ENCODE data around the gene PTMS. TPM values are rescaled to one million over a fixed set of nuclear protein-coding genes. Genes with fewer than 3 reads are reported as not detected.
"Not testable (repeated sequence)": the region's sequence is repeated elsewhere in the genome, so short reads cannot be mapped to it uniquely, and the experiment has no call there.

Gene PTMS, protein sequence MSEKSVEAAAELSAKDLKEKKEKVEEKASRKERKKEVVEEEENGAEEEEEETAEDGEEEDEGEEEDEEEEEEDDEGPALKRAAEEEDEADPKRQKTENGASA
- total RNA-seq, result 62.4 TPM
- polyA plus RNA-seq, result 619 TPM

DNA sequence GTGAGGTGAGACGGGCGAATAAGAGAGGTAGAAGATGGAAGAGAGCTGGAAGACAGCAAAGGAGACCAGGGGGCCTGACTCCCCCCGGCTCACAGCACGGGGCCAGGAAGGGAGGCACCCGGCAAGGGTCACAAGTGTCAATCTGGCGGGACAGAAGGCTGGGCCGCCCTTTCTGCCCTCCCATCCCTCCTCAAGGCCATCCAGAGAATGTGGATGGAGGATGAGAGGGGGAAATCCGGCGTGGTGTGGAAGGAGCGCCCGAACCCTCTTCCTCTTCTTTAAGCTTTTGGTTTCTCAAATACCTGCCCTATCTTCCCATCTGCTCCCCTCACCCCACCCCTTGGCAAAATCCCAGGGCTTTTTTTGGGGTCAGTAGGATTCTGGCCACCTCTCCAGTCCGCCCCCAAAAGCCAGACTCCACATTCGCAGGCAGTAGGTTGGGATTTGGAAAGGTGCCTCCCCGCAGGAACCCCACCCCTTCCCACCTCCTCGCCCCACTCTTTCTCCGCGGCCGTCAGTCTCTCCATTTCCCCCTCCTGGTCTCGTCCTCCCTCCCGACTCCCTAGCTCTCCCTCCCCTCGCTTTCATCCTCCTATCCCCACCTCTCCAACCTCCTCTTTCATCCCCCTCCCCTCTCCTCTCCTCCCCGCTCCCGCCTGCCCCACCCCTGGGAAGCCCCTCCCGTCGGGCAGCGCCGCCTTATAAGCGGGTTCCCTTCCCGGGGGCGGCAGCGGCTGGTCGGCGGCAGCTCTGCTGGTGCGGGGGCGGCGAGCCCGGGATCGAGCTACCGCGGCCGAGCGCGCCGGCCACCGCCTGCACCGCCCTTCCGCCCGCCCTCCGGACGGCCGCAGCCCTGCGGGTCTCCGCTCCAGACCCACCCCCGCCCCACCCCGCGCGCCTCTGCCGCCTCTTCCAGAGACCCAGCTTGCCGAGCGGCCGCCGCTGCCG is at the start of gene PTMS:
TSS of gene PTMS (plus strand) at position 730 of the 948 bp plus-strand sequence. CDS start 343 bp downstream, outside the sequence.
- peak within 1 kb of the TSS; percentile 89 for H3K4me3 ChIP-seq (ENCODE audit: low read depth, low read length)
- peak within 1 kb of the TSS; percentile 89 for H3K27ac ChIP-seq (ENCODE audit: low read depth)
- DNase-seq (ENCODE audit: extremely low spot score), result peak; percentile 91
- H3K36me3 ChIP-seq (ENCODE audit: insufficient read depth), result no peaks in the 10 kb centered on the region
- 4% methylated on average over 63 of the region's 63 CpGs for WGBS
- no peaks in the 10 kb centered on the region for H3K4me1 ChIP-seq (ENCODE audit: insufficient read depth)

DNA sequence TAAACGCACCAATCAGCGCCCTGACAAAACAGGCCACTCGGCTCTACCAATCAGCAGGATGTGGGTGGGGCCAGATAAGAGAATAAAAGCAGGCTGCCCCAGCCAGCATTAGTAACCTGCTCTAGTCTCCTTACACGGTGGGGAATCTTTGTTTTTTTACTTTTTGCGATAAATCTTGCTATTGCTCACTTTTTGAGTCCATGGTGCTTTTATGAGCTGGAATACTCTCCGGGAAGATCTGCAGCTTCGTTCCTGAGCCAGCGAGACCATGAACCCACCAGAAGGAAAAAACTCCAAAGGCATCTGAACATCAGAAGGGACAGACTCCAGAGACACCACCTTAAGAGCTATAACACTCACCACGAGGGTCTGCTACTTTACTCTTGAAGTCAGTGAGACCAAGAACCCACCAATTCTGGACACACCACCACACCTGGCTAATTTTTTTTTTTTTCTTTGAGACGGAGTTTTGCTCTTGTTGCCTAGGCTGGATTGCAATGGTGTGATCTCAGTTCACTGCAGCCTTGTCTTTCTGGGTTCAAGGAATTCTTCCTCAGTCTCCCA is 49.2 kb upstream of the PTMS start:
- DNase-seq (ENCODE audit: extremely low spot score), result no peak
- WGBS, result 77% methylated on average over 8 of the region's 10 CpGs
- H3K4me1 ChIP-seq (ENCODE audit: insufficient read depth), result no peaks in the 10 kb centered on the region
- no peak overlapping the region for H3K27ac ChIP-seq (ENCODE audit: low read depth)
- no peak overlapping the region for H3K4me3 ChIP-seq (ENCODE audit: low read depth, low read length)
- H3K36me3 ChIP-seq (ENCODE audit: insufficient read depth), result peaks cover 2% of the 10 kb centered on the region

DNA sequence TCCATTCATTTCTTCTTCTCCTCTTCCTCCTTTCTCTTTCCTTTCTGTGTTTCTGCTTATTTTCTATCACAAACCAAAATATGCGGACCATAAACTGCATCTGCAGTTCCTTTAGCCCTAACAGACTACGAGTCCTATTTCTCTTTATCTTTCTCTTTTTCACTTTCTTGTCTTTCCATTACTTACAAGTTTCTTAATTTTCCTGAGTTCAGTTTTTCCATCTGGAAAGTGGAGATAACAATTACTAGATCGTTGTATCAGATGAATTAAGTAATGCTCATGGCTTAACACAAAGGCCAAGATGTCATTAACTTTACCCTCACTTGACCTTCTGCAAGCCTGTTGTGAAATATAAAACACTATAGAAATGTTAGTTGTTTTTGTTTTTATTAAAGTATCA is 43.3 kb upstream of the PTMS start:
- Histone ChIP-seq H3K27ac (ENCODE audit: low read depth) (no peak overlapping the region), H3K4me1 (ENCODE audit: insufficient read depth) (no peaks in the 10 kb centered on the region), H3K4me3 (ENCODE audit: low read depth, low read length) (no peak overlapping the region), H3K36me3 (ENCODE audit: insufficient read depth) (peaks cover 2% of the 10 kb centered on the region)
- 77% methylated on average over 3 of the region's 3 CpGs for WGBS
- DNase-seq (ENCODE audit: extremely low spot score), result no peak

DNA sequence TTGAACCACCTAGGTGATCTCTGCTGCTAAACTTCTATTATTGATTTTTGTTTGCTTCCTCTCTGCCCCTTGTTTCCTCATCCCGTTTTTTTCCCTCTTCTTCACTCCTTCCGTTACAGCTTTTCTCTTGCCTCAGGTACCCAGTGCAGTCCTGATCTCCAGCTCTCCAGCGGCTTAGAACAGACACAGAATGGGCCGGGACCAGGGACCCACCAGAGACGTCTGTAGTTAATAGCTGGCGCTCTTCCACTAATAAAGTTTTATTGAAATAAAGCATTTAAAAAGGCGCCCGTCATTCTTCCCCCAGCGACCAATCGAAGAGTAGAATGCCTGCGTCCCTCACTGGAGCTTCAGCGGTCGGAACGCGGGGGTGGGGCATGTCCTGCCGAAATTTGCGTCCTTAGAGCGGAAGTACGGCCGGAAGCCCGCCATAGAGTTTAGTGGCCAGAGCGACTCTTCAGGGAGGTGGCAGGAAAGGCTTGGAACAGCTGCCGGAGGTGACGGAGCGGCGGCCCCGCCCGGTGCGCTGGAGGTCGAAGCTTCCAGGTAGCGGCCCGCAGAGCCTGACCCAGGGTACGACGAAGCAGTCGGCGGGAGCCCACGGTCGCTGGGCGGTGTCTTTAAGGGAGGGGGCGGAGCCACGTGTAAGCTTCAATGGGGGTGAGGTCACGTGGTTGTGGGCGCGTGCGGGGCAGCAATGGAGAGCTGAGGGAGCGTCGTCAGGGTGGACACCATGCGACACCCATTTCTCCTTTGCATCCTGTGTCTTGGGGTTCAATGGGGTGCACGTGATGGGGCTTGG is 42.4 kb upstream of the PTMS start, which contains the start of gene COPS7A:
TSS of gene COPS7A (plus strand) at position 440 of the 802 bp plus-strand sequence. CDS start 611 bp downstream, outside the sequence.
- H3K36me3 ChIP-seq (ENCODE audit: insufficient read depth), result no peaks in the 10 kb centered on the region
- peak within 1 kb of the TSS; percentile 57 for H3K4me3 ChIP-seq (ENCODE audit: low read depth, low read length)
- no peaks in the 10 kb centered on the region for H3K4me1 ChIP-seq (ENCODE audit: insufficient read depth)
- H3K27ac ChIP-seq (ENCODE audit: low read depth), result peak within 1 kb of the TSS; percentile 75
- DNase-seq (ENCODE audit: extremely low spot score), result peak; percentile 96
- WGBS, result under 1% methylated on average over 49 of the region's 49 CpGs

DNA sequence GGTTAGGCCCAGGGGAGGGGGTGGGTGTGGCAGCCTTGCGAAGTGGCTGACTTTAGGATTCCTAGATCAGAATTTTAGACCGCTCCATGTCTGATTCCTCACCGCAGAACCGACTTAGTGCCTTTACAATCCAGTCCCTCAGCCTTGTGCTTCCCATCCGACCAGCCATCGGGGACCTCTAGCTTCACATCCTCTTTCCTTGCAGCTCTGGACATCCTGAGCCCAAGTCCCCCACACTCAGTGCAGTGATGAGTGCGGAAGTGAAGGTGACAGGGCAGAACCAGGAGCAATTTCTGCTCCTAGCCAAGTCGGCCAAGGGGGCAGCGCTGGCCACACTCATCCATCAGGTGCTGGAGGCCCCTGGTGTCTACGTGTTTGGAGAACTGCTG is 41.8 kb upstream of the PTMS start:
- Histone ChIP-seq H3K4me1 (ENCODE audit: insufficient read depth) (no peaks in the 10 kb centered on the region), H3K4me3 (ENCODE audit: low read depth, low read length) (peak overlapping the region; percentile 57), H3K36me3 (ENCODE audit: insufficient read depth) (no peaks in the 10 kb centered on the region), H3K27ac (ENCODE audit: low read depth) (peak overlapping the region; percentile 70)
- no peak for DNase-seq (ENCODE audit: extremely low spot score)
- WGBS, result 15% methylated on average over 10 of the region's 10 CpGs

DNA sequence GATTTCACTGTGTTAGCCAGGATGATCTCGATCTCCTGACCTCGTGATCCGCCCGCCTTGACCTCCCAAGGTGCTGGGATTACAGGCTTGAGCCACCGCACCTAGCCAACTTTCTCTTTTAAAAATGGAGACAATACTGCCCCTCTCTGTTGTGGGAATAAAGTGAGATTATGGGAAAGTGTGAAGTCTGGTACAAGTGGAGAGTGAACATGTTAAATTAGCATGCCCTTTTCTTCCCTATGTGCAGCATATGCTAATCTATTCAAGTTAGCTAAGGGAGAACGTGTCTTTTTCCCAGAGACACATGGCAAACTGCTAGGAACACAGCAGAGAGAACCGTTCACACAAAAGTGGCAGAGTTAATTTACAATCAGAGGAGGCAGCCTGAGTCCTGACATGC is 40.8 kb upstream of the PTMS start:
- H3K27ac ChIP-seq (ENCODE audit: low read depth), result no peak overlapping the region
- DNase-seq (ENCODE audit: extremely low spot score), result no peak
- H3K4me3 ChIP-seq (ENCODE audit: low read depth, low read length), result no peak overlapping the region
- no peaks in the 10 kb centered on the region for H3K36me3 ChIP-seq (ENCODE audit: insufficient read depth)
- 92% methylated on average over 7 of the region's 7 CpGs for WGBS
- H3K4me1 ChIP-seq (ENCODE audit: insufficient read depth), result no peaks in the 10 kb centered on the region

DNA sequence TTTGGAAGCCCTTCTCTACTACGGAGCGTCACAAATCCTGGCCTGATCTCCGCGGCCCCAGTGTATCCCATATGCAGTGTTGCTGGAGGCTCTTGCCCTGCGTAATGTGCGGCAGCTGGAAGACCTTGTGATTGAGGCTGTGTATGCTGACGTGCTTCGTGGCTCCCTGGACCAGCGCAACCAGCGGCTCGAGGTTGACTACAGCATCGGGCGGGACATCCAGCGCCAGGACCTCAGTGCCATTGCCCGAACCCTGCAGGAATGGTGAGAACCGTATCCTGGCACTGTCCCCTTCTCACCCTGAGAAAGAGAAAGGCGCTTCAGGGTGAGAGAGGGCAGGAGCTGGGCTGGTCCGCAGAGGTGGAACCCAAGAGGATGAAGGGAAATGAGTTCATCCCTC is 37.0 kb upstream of the PTMS start:
- Histone ChIP-seq H3K36me3 (ENCODE audit: insufficient read depth) (no peaks in the 10 kb centered on the region), H3K4me1 (ENCODE audit: insufficient read depth) (no peaks in the 10 kb centered on the region), H3K27ac (ENCODE audit: low read depth) (no peak overlapping the region), H3K4me3 (ENCODE audit: low read depth, low read length) (no peak overlapping the region)
- WGBS, result 95% methylated on average over 18 of the region's 18 CpGs
- no peak for DNase-seq (ENCODE audit: extremely low spot score)

DNA sequence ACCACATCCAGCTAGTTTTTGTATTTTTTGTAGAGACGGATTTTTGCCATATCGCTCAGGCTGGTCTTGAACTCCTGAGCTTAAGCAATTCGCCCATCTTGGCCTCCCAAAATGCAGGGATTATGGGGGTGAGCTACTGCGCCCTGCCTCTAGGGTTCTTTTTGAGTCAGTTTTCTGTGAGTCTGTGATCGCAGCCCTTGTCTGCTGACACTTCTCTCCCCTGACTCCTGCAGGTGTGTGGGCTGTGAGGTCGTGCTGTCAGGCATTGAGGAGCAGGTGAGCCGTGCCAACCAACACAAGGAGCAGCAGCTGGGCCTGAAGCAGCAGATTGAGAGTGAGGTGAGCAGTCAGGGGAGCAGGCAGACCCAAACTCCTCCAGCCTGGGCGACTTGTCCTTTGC is 36.0 kb upstream of the PTMS start:
- Histone ChIP-seq H3K4me3 (ENCODE audit: low read depth, low read length) (no peak overlapping the region), H3K27ac (ENCODE audit: low read depth) (no peak overlapping the region), H3K36me3 (ENCODE audit: insufficient read depth) (no peaks in the 10 kb centered on the region), H3K4me1 (ENCODE audit: insufficient read depth) (no peaks in the 10 kb centered on the region)
- DNase-seq (ENCODE audit: extremely low spot score), result no peak
- WGBS, result 94% methylated on average over 8 of the region's 8 CpGs

DNA sequence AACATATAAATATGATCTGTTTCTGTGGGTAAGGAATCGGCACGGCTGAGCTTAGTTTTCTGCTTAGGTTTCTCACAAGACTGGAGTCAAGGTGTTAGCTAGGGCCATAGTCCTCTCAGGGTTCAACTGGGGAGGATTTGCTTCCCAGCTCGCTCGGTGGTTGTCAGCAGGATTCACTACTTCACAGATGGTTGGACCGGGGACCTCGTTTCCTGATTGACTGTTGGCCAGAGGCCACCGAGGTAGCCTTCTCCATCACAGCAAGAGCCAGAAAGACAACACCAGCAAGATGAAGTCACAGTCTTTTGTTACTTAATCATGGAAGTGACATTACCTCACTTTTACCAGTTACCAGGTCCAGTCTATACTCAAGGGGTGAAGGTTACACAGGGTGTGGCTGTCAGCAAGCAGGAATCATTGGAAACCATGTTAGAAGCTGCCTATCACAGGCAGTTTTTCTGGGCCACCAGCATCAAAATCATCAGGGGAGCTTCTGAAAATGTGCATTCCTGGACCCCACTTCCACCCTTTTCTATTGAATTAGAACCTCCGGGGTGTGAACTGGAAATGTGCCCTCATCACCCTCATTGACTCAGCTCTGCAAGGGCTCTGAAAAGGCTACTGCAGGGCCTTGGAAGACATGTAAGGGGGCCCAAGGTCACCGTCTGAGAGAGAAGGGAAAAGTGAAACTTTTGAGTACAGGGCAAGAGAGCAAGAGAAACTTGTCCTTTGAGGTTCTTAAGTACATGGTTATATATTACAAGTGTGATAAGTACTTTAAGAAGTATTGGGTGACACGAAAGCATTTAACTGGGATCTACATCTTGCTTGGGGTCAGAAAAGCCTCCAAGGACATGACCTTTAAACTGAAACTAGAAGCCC is 31.4 kb upstream of the PTMS start:
- DNase-seq (ENCODE audit: extremely low spot score), result no peak
- Histone ChIP-seq H3K27ac (ENCODE audit: low read depth) (no peak overlapping the region), H3K4me3 (ENCODE audit: low read depth, low read length) (no peak overlapping the region), H3K4me1 (ENCODE audit: insufficient read depth) (no peaks in the 10 kb centered on the region), H3K36me3 (ENCODE audit: insufficient read depth) (no peaks in the 10 kb centered on the region)
- 78% methylated on average over 10 of the region's 10 CpGs for WGBS

DNA sequence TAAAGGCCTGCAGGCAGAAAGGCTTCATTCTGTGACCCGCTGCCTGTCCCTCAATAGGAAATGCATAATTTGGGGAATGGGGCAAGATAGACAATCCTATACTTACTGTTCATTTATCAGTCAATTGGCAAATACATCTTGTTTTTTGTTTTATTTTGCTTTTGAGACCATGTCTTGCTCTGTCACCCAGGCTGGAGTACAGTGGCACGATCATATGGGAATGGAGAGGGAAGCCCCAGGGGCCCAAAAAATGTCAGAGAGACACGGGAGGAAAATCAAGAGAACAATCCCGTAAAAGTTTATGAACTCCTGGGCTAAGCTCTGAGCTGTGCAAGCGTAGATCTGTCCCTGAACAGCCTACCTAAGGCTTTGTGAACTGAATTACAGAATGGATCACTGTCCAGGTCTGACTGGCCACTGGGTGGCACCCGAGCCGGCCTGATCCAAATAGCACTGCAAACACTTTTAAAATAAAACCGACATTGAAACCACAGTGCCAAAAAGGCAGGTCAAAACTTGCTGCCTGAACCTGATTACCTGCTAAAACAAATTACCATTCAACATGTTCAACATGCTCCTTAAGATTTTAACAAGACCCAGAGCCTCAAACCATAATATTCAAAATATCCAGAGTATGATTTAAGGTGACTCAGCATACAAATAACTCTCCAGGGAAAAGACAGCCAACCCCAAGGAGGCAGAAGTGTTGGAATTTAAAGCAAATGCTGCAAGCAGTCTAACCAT is 30.5 kb upstream of the PTMS start:
- Histone ChIP-seq H3K4me3 (ENCODE audit: low read depth, low read length) (no peak overlapping the region), H3K4me1 (ENCODE audit: insufficient read depth) (no peaks in the 10 kb centered on the region), H3K36me3 (ENCODE audit: insufficient read depth) (no peaks in the 10 kb centered on the region), H3K27ac (ENCODE audit: low read depth) (no peak overlapping the region)
- peak; percentile 77 for DNase-seq (ENCODE audit: extremely low spot score)
- 31% methylated on average over 8 of the region's 8 CpGs for WGBS

DNA sequence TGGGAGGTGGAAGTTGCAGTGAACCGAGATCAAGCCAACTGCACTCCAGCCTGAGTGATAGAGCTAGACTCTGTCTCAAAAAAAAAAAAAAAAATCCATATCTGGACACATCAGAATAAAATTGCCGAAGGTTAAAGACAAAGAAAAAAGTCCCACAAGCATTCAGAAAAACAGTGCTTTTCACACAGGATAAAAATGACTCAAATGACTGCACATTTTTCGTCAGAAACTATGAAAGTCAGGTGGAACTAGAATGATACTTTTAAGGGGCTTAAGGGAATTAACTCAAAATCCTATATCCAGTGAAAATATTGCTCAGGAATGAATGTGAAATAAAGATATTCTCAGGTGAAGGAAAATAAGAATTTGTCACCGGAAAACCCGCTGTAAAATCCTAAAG is 29.4 kb upstream of the PTMS start:
- no peak for DNase-seq (ENCODE audit: extremely low spot score)

DNA sequence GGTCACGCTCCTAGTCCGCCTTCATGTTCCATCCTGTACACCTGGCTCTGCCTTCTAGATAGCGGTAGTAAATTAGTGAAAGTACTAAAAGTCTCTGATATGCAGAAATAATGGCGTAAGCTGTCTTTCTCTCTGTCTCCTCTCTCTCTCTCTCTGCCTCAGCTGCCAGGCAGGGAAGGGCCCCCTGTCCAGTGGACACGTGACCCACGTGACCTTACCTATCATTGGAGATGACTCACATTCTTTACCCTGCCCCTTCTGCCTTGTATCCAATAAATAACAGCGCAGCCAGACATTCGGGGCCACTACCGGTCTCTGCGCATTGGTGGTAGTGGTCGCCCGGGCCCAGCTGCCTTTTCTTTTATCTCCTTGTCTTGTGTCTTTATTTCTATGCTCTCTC is 24.1 kb upstream of the PTMS start:
- whole genome bisulfite sequencing, result 77% methylated on average over 12 of the region's 12 CpGs

More for the DNA sequence above, 29.4 kb upstream of the PTMS start:
- WGBS, result 95% methylated on average over 5 of the region's 5 CpGs
- no peaks in the 10 kb centered on the region for H3K36me3 ChIP-seq (ENCODE audit: insufficient read depth)
- H3K4me1 ChIP-seq (ENCODE audit: insufficient read depth), result no peaks in the 10 kb centered on the region
- no peak overlapping the region for H3K27ac ChIP-seq (ENCODE audit: low read depth)
- no peak overlapping the region for H3K4me3 ChIP-seq (ENCODE audit: low read depth, low read length)

More for the DNA sequence above, 24.1 kb upstream of the PTMS start:
- H3K4me3 ChIP-seq (ENCODE audit: low read depth, low read length); H3K4me1 ChIP-seq (ENCODE audit: insufficient read depth); DNase-seq (ENCODE audit: extremely low spot score); H3K36me3 ChIP-seq (ENCODE audit: insufficient read depth); H3K27ac ChIP-seq (ENCODE audit: low read depth): not testable (repeated sequence)

All from urinary bladder (tissue), 4 donors.